GM19238 (cell line): Measurements from ENCODE around the gene PLA2G2F.

Experiments
- DNase-seq: peaks from one replicate; pipeline ENCODE4 v3.0.0; 2011; ENCODE audit warnings: low spot score; ENCODE audit not compliant: insufficient read length

The PLA2G2F gene

GRCh38 chr1:20142001-20142710 is 3.0 kb downstream of the PLA2G2F start:
- DNase-seq: no peak

- DNase-seq: no peak
Measured at GRCh38 chr1:20143318-20143717, 4.2 kb downstream of the PLA2G2F start.

GRCh38 chr1:20143734-20144565 is 4.8 kb downstream of the PLA2G2F start:
- DNase-seq: no peak

- DNase-seq: no peak
Measured at GRCh38 chr1:20147846-20148570, 8.9 kb downstream of the PLA2G2F start.

- DNase-seq: no peak
Measured at GRCh38 chr1:20148571-20149500, 9.7 kb downstream of the PLA2G2F start.

GRCh38 chr1:20149601-20150325 is 10.6 kb downstream of the PLA2G2F start:
- no peak for DNase-seq

- no peak for DNase-seq
Measured at GRCh38 chr1:20150326-20150705, 11.2 kb downstream of the PLA2G2F start.

GRCh38 chr1:20150969-20151368 is 11.8 kb downstream of the PLA2G2F start:
- DNase-seq: no peak

- DNase-seq: peak; percentile 92
Measured at GRCh38 chr1:20151906-20152598, 12.9 kb downstream of the PLA2G2F start.

GRCh38 chr1:20152599-20152930 is 13.4 kb downstream of the PLA2G2F start:
- no peak for DNase-seq

- no peak for DNase-seq
Measured at GRCh38 chr1:20153000-20153418, 13.9 kb downstream of the PLA2G2F start.

- DNase-seq: no peak
Measured at GRCh38 chr1:20154301-20154831, 15.2 kb downstream of the PLA2G2F start.

- no peak for DNase-seq
Measured at GRCh38 chr1:20158358-20159070, 19.4 kb downstream of the PLA2G2F start.

- no peak for DNase-seq
Measured at GRCh38 chr1:20160034-20160433, 20.9 kb downstream of the PLA2G2F start.

GRCh38 chr1:20164694-20165202 is 25.6 kb downstream of the PLA2G2F start:
- DNase-seq: no peak

GRCh38 chr1:20165522-20165951 is 26.4 kb downstream of the PLA2G2F start:
- DNase-seq: no peak

- no peak for DNase-seq
Measured at GRCh38 chr1:20166051-20166450, 26.9 kb downstream of the PLA2G2F start.

- DNase-seq: no peak
Measured at GRCh38 chr1:20167126-20167525, 28.0 kb downstream of the PLA2G2F start.
